DOHH2 (cell line): ENCODE data around the gene LDLR.

Source experiments
- CTCF ChIP-seq: fragments of 200-600 bp; sonication (generic); IDR thresholded peaks from one replicate; pipeline ENCODE4 v1.5.1; 2014; ENCODE audit warnings: antibody characterized with exemption, mild to moderate bottlenecking, low read depth, low read length; ENCODE audit not compliant: poor library complexity, severe bottlenecking
- EZH2phosphoT487 ChIP-seq: fragments of 200-600 bp; sonication (generic); IDR thresholded peaks from 2 replicates; pipeline ENCODE4 v1.6.1; 2017; ENCODE audit warnings: borderline replicate concordance, mild to moderate bottlenecking, antibody characterized with exemption, low read length, moderate library complexity, mixed read lengths

- no peak for TF ChIP-seq CTCF
- TF ChIP-seq EZH2phosphoT487, result no peak
Measured at GRCh38 chr19:11148001-11148400, 58.7 kb downstream of the LDLR start.
